Keratinocyte (primary cell): Measurements from ENCODE around the gene CALM1. TPM values are rescaled to one million over a fixed set of nuclear protein-coding genes. Genes with fewer than 3 reads are reported as not detected.

Experiments
- DNase-seq: peaks from one replicate; pipeline ENCODE4 v3.0.0-alpha.2; 2011; ENCODE audit warnings: low read depth, missing footprints, low spot score
- FAIRE-seq: peaks from 2 replicates; lab custom pipeline; 2011; peaks lifted over from hg19 to GRCh38; lab: Jason Lieb, UNC
- H2AFZ ChIP-seq: 2 replicates; pipeline ENCODE4 v1.6.0; 2012; ENCODE audit warnings: low read length, control low read depth, inconsistent platforms; ENCODE audit not compliant: control insufficient read depth
- H3K27ac ChIP-seq: 2 replicates; pipeline ENCODE4 v1.5.1; 2011; ENCODE audit warnings: low read length; ENCODE audit not compliant: control insufficient read depth, insufficient read depth
- H3K27me3 ChIP-seq: 3 replicates; pipeline ENCODE4 v1.6.0; 2011; ENCODE audit warnings: low read length; ENCODE audit not compliant: control insufficient read depth, insufficient read depth; ENCODE audit errors: extremely low read depth
- H3K36me3 ChIP-seq, 2 experiments: 2 replicates in 1 of 2; 3 replicates in 1 of 2; pipeline ENCODE4 v1.5.1; 2011; ENCODE audit warnings: low read length in 2 of 2, mild to moderate bottlenecking in 1 of 2; ENCODE audit not compliant: control insufficient read depth in 2 of 2, insufficient read depth in 2 of 2; ENCODE audit errors: extremely low read depth in 1 of 2
- H3K4me1 ChIP-seq: 3 replicates; pipeline ENCODE4 v1.5.1; 2011; ENCODE audit warnings: low read length; ENCODE audit not compliant: control insufficient read depth, insufficient read depth; ENCODE audit errors: extremely low read depth
- H3K4me2 ChIP-seq: 3 replicates; pipeline ENCODE4 v1.6.0; 2011; ENCODE audit warnings: low read depth, low read length; ENCODE audit not compliant: control insufficient read depth, insufficient read depth; ENCODE audit errors: extremely low read depth
- H3K4me3 ChIP-seq, 3 experiments: fragments of 200-600 bp in 1 of 3; sonication (generic) in 1 of 3; 2 replicates in 2 of 3; 3 replicates in 1 of 3; pipeline ENCODE4 v1.5.1; 2011 to 2016; ENCODE audit warnings: low read length in 3 of 3, mild to moderate bottlenecking in 3 of 3, control low read depth in 2 of 3, inconsistent platforms in 1 of 3, low read depth in 1 of 3, mixed read lengths in 1 of 3, mixed run types in 1 of 3, moderate library complexity in 1 of 3; ENCODE audit not compliant: control insufficient read depth in 2 of 3, insufficient read depth in 2 of 3; ENCODE audit errors: extremely low read depth in 1 of 3
- H3K79me2 ChIP-seq: 2 replicates; pipeline ENCODE4 v1.6.0; 2012; ENCODE audit warnings: low read length; ENCODE audit not compliant: control insufficient read depth, insufficient read depth
- H3K9ac ChIP-seq: 3 replicates; pipeline ENCODE4 v1.6.0; 2011; ENCODE audit warnings: low read length; ENCODE audit not compliant: control insufficient read depth, insufficient read depth; ENCODE audit errors: extremely low read depth
- H3K9me1 ChIP-seq: 3 replicates; pipeline ENCODE4 v1.6.0; 2011; ENCODE audit warnings: low read length; ENCODE audit not compliant: control insufficient read depth, insufficient read depth; ENCODE audit errors: extremely low read depth
- H3K9me3 ChIP-seq: 2 replicates; pipeline ENCODE4 v1.5.1; 2012; ENCODE audit warnings: low read depth, low read length; ENCODE audit not compliant: control insufficient read depth
- H4K20me1 ChIP-seq: 3 replicates; pipeline ENCODE4 v1.6.0; 2011; ENCODE audit warnings: low read length; ENCODE audit not compliant: control insufficient read depth, insufficient read depth; ENCODE audit errors: extremely low read depth
- CTCF ChIP-seq, 3 experiments: IDR thresholded peaks in 1 of 3; conservative IDR thresholded peaks in 1 of 3; optimal IDR thresholded peaks in 1 of 3; 2 replicates in 2 of 3; 3 replicates in 1 of 3; pipeline versions ENCODE3 to v1.5.1; 2011; ENCODE audit warnings: low read length in 3 of 3, mild to moderate bottlenecking in 3 of 3, moderate library complexity in 2 of 3, control low read depth in 1 of 3, inconsistent platforms in 1 of 3; ENCODE audit not compliant: insufficient read depth in 2 of 3; ENCODE audit errors: extremely low read depth in 1 of 3
- EZH2 ChIP-seq: IDR thresholded peaks from one replicate; pipeline ENCODE4 v1.6.1; 2012; ENCODE audit warnings: inconsistent platforms, mild to moderate bottlenecking, low read length, moderate library complexity
- dilution Hi-C: fragments of 300-500 bp; cut with MboI; formaldehyde crosslinking; loops from one replicate; pipeline ENCODE4 v1.7.0; 2020; ENCODE audit warnings: low sequenced_read_pairs; ENCODE audit not compliant: extremely low pct_ligation_motif_present
- polyA plus RNA-seq, 5 experiments: library from polyadenylated mRNA; depleted of rRNA in 3 of 5; stranded (reverse) in 3 of 5; stranded (forward) in 1 of 5; unstranded in 1 of 5; fragments of >200 nt; gene quantifications; 1 replicate in 1 of 5; 2 replicates in 3 of 5; 3 replicates in 1 of 5; pipeline versions ENCODE4 v1.2.1 to v1.2.3, GENCODE V29; 2011 to 2012; ENCODE audit warnings: missing spikeins in 2 of 5, low read depth in 1 of 5, low replicate concordance in 1 of 5

CALM1 gene
- polyA plus RNA-seq, 1 donor (not counting 4 experiments of a cell fraction or from before 2014, with no cell fraction given), result 575 TPM

- Histone ChIP-seq H3K9ac (no peak overlapping the region), H3K9me1 (no peaks in the 10 kb centered on the region), H3K4me2 (no peak overlapping the region), H3K36me3 (no peaks in the 10 kb centered on the region), H3K4me3 (no peak overlapping the region), H3K9me3 (no peaks in the 10 kb centered on the region), H3K79me2 (no peaks in the 10 kb centered on the region), H3K4me1 (no peaks in the 10 kb centered on the region), H3K27ac (no peak overlapping the region), H4K20me1 (no peaks in the 10 kb centered on the region), H3K27me3 (no peaks in the 10 kb centered on the region), H2AFZ (no peak overlapping the region)
- FAIRE-seq (no peak), DNase-seq (no peak)
- dilution Hi-C loops, result no loop called here
- TF ChIP-seq CTCF (optimal IDR thresholded peaks at IDR 0.05 in 1 of 3, IDR thresholded peaks at IDR 0.05 in 1 of 3, conservative IDR thresholded peaks at IDR 0.05 in 1 of 3; ENCODE audit: extremely low read depth in 1 of 3, insufficient read depth in 2 of 3, low read length in 3 of 3) (no peak), EZH2 (no peak)
These were observed 32.9 kb downstream of the CALM1 start for GRCh38 chr14:90429754-90430153.

GRCh38 chr14:90434370-90435020 lies 37.7 kb downstream of the CALM1 start:
- DNase-seq, result no peak
- Histone ChIP-seq H3K4me1 (peaks cover 6% of the 10 kb centered on the region), H3K79me2 (no peaks in the 10 kb centered on the region), H2AFZ (no peak overlapping the region), H4K20me1 (no peaks in the 10 kb centered on the region), H3K4me2 (no peak overlapping the region), H3K4me3 (no peak overlapping the region), H3K9me3 (no peaks in the 10 kb centered on the region), H3K36me3 (no peaks in the 10 kb centered on the region), H3K9ac (no peak overlapping the region), H3K9me1 (no peaks in the 10 kb centered on the region), H3K27ac (no peak overlapping the region), H3K27me3 (no peaks in the 10 kb centered on the region)
- TF ChIP-seq CTCF (optimal IDR thresholded peaks at IDR 0.05 in 1 of 3, IDR thresholded peaks at IDR 0.05 in 1 of 3, conservative IDR thresholded peaks at IDR 0.05 in 1 of 3; ENCODE audit: extremely low read depth in 1 of 3, insufficient read depth in 2 of 3, low read length in 3 of 3) (no peak), EZH2 (no peak)
- dilution Hi-C loops, result no loop called here
- FAIRE-seq, result no peak
